Nephron progenitor cell (in vitro differentiated cells): Measurements from ENCODE around the gene SLC4A8.
"Not testable (repeated sequence)": the region's sequence is repeated elsewhere in the genome, so short reads cannot be mapped to it uniquely, and the experiment has no call there.

Source experiments
- DNase-seq: peaks from one replicate; pipeline ENCODE4 v3.0.0; 2021
- H3K27ac Mint-ChIP-seq: 2 replicates; pipeline ENCODE4 v1.8.0; 2021; ENCODE audit warnings: mild to moderate bottlenecking, moderate library complexity, mixed read lengths
- H3K27me3 Mint-ChIP-seq: 2 replicates; pipeline ENCODE4 v1.8.0; 2021; ENCODE audit warnings: mild to moderate bottlenecking, low read depth, mixed read lengths; ENCODE audit not compliant: poor library complexity
- H3K36me3 Mint-ChIP-seq: 2 replicates; pipeline ENCODE4 v1.8.0; 2021; ENCODE audit warnings: low read depth, mixed read lengths
- H3K4me1 Mint-ChIP-seq: 2 replicates; pipeline ENCODE4 v1.8.0; 2021; ENCODE audit warnings: mixed read lengths
- H3K4me3 Mint-ChIP-seq: 2 replicates; pipeline ENCODE4 v1.8.0; 2021; ENCODE audit warnings: mild to moderate bottlenecking, moderate library complexity, mixed read lengths
- H3K9me3 Mint-ChIP-seq: 2 replicates; pipeline ENCODE4 v1.8.0; 2021; ENCODE audit warnings: mild to moderate bottlenecking, moderate library complexity, mixed read lengths
- TF ChIP-seq, protein P1 (sequence below): fragments of 200-600 bp; sonication (generic); IDR thresholded peaks from 2 replicates; pipeline ENCODE4 v1.5.0; 2021; ENCODE audit warnings: antibody characterized with exemption

Gene SLC4A8

DNA sequence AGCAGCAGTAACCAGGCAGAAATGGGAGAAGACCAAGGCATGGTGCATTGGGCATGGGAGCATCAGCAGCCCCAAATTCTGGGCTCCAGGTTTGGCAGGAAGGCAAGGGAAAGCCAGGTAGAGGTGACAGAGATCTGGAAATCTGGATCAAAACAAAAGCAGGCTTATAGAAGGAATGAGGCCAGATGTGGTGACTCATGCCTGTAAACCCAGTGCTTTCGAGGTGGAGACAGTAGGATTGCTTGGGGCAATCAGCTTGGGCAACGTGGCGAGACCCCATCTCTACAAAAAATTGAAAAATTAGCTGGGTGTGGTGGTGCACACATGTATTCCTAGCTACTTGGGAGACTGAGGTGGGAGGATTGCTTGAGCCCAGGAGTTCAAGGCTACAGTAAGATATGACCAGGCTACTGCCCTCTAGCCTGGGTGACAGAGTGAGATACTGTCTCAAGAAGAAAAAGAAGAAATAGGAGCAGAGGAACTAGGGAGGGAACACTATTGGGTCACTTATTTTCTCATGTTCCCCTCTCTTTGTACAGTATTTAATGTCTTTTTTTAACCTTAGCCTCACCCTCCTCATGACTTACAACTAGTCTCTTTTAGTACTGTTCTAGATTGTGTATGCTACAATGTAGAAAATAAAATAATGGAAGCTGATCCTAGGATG is 25.1 kb downstream of the SLC4A8 start:
- Mint-ChIP-seq H3K36me3 (no peaks in the 10 kb centered on the region), H3K4me1 (peaks cover 3% of the 10 kb centered on the region), H3K4me3 (no peak overlapping the region), H3K27me3 (peaks cover 7% of the 10 kb centered on the region), H3K27ac (peak overlapping the region; percentile 5), H3K9me3 (no peaks in the 10 kb centered on the region)
- no peak for DNase-seq
- TF ChIP-seq, protein P1, sequence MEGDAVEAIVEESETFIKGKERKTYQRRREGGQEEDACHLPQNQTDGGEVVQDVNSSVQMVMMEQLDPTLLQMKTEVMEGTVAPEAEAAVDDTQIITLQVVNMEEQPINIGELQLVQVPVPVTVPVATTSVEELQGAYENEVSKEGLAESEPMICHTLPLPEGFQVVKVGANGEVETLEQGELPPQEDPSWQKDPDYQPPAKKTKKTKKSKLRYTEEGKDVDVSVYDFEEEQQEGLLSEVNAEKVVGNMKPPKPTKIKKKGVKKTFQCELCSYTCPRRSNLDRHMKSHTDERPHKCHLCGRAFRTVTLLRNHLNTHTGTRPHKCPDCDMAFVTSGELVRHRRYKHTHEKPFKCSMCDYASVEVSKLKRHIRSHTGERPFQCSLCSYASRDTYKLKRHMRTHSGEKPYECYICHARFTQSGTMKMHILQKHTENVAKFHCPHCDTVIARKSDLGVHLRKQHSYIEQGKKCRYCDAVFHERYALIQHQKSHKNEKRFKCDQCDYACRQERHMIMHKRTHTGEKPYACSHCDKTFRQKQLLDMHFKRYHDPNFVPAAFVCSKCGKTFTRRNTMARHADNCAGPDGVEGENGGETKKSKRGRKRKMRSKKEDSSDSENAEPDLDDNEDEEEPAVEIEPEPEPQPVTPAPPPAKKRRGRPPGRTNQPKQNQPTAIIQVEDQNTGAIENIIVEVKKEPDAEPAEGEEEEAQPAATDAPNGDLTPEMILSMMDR: no peak

DNA sequence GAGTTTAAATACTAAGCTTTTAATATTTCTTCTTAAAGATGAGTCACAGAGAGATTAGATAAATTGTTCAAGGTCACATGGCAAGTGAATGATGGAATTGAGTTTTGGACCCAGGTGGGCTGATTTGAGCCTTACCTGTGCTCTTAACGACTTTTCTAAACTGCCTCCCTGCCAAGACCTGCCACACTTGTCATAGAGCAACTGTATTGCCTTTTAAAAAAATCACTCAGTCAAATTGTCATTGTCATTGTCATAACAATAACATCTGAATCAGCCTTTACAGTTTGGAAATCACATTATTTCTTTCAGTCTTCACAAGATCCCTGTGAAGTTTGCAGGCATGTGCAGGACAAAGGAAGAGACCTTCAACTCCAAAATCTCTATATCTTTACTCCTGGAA is 25.7 kb downstream of the SLC4A8 start:
- Mint-ChIP-seq H3K36me3 (no peaks in the 10 kb centered on the region), H3K27ac (no peak overlapping the region), H3K9me3 (no peaks in the 10 kb centered on the region), H3K4me1 (peaks cover 3% of the 10 kb centered on the region), H3K4me3 (no peak overlapping the region), H3K27me3 (peaks cover 7% of the 10 kb centered on the region)
- TF ChIP-seq, protein P1: no peak
- no peak for DNase-seq

DNA sequence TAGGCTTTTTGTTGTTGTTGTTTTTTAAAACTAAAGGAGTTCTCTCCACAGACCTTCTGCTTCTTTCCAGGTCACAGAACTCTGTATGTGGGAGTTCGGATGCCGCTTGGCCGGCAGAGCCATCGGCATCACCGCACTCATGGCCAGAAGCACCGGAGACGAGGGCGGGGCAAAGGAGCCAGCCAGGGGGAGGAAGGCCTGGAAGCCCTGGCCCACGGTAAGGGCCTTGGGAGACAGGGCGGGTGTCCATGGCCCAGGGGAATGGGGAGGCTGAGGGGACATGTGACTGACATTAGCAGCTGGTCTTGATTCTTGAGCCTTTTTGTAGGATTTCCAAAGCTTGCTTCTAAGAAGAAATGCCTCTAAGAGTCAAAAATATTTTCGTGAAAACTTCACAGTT is 26.2 kb downstream of the SLC4A8 start:
- Mint-ChIP-seq H3K4me1 (peaks cover 3% of the 10 kb centered on the region), H3K27me3 (peaks cover 7% of the 10 kb centered on the region), H3K9me3 (no peaks in the 10 kb centered on the region), H3K27ac (no peak overlapping the region), H3K36me3 (no peaks in the 10 kb centered on the region), H3K4me3 (no peak overlapping the region)
- TF ChIP-seq, protein P1: no peak
- DNase-seq: peak; percentile 4

DNA sequence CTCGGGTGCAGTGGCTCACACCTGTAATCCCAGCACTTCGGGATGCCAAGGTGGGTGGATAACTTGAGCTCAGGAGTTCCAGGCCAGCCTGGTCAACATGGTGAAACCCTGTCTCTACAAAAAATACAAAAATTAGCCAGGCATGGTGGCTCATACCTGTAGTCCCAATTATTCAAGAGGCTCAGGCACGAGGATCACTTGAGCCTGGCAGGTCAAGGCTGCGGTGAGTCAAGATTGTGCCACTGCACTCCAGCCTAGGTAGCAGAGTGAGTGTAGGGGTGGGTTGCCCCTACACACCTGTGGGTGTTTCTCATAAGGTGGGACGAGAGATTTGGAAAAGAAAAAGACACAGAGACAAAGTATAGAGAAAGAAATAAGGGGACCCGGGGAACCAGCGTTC is 29.4 kb downstream of the SLC4A8 start:
- H3K9me3 Mint-ChIP-seq, H3K27ac Mint-ChIP-seq, H3K4me3 Mint-ChIP-seq, H3K36me3 Mint-ChIP-seq, DNase-seq, H3K4me1 Mint-ChIP-seq, H3K27me3 Mint-ChIP-seq: not testable (repeated sequence)

DNA sequence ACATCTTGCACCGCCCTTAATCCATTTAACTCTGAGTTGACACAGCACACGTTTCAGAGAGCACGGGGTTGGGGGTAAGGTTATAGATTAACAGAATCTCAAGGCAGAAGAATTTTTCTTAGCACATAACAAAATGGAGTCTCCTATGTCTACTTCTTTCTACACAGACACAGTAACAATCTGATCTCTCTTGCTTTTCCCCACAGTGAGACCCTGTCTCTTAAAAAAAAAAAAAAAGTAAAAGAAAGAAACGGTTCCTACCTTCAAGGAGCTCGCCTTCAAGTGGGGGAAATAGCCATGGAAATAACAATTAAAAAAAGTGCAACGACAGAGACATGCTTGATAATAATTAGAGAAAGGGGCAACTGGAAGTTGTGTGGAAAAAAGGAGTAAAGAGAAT is 30.4 kb downstream of the SLC4A8 start:
- not testable (repeated sequence) for H3K36me3 Mint-ChIP-seq, H3K9me3 Mint-ChIP-seq, H3K27me3 Mint-ChIP-seq, H3K4me3 Mint-ChIP-seq, H3K4me1 Mint-ChIP-seq, H3K27ac Mint-ChIP-seq, DNase-seq

DNA sequence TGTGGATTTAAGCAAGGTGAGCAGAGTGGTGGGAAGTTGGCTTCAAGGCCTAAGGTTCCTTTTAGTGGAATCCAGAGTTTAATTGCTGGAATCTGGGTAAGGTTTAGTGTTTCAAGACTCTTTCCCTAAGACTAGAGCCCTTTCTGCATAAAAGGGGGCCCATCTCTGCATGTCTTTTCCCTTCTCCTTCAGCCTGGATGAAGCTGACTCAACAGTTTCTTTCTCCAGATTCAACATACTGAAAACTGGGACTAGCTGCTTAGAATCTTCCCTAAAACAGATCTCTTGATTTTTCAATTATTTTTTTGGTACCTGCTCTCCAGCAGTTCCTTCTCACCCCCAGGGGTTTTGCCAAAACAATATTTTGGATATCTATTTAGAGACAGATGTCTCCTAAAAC is 34.0 kb downstream of the SLC4A8 start:
- H3K4me3 Mint-ChIP-seq: no peak overlapping the region
- no peaks in the 10 kb centered on the region for H3K4me1 Mint-ChIP-seq

DNA sequence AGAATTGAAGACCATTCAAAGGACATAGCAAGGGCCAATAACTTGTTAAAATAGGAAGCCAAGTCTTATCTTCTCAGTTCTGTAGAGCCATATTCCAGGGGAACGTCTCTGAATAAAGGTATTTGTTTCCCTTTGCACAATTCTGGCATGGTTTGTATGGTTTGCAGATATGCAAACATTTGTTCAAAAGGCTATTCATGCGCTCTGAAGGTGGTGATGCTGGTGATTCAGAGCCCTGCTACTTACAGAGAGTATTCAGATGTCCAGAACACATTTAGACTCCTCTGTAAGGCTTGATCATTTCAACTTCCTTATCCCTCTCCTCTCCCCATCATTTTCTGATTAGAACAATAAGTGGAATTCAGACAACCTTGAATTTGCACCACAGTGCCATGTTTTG is 35.9 kb downstream of the SLC4A8 start:
- Mint-ChIP-seq H3K4me3 (no peak overlapping the region), H3K27ac (no peak overlapping the region), H3K36me3 (no peaks in the 10 kb centered on the region), H3K4me1 (no peaks in the 10 kb centered on the region), H3K27me3 (peaks cover 6% of the 10 kb centered on the region), H3K9me3 (no peaks in the 10 kb centered on the region)
- no peak for DNase-seq
- TF ChIP-seq, protein P1: no peak

More for the DNA sequence above, 34.0 kb downstream of the SLC4A8 start:
- Mint-ChIP-seq H3K27me3 (peaks cover 7% of the 10 kb centered on the region), H3K36me3 (no peaks in the 10 kb centered on the region), H3K27ac (no peak overlapping the region), H3K9me3 (no peaks in the 10 kb centered on the region)
- no peak for DNase-seq
- TF ChIP-seq, protein P1: no peak
